Measurements from ENCODE around the gene ARHGEF4. TPM values are rescaled to one million over a fixed set of nuclear protein-coding genes. Genes with fewer than 3 reads are reported as not detected.
A peak's percentile ranks its signal among the peaks of the same experiment; 100 is the strongest.

ARHGEF4 gene
- total RNA-seq, 4 donors from 2014 or later = 23.7 to 51.5 (median 37.1) TPM

GRCh38 chr2:130915595-130916437, 79.1 kb downstream of the ARHGEF4 start:
- intact Hi-C loops (cut with DNase I) = no loop called here
- no peak overlapping the region for H3K4me3 ChIP-seq
- no peaks in the 10 kb centered on the region for H3K36me3 ChIP-seq
- no peaks in the 10 kb centered on the region for H3K9me3 ChIP-seq
- TF ChIP-seq EP300 (IDR thresholded peaks at IDR 0.05) = no peak
- TF ChIP-seq POLR2AphosphoS5 (IDR thresholded peaks at IDR 0.05) = no peak
- no peak for TF ChIP-seq CTCF (IDR thresholded peaks at IDR 0.05)
- no peak for TF ChIP-seq POLR2A (IDR thresholded peaks at IDR 0.05; ENCODE audit: low read depth)
- peaks cover 0 to 40% (median 2%) of the 10 kb centered on the region in 4 donors for H3K27me3 ChIP-seq
- H3K27ac ChIP-seq (replicated peaks in 1 of 4) = no peak overlapping the region
- H3K4me1 ChIP-seq = no peaks in the 10 kb centered on the region
- 51% methylated on average over 16 of the region's 50 CpGs for WGBS
- no peak for DNase-seq (ENCODE audit: extremely low spot score)

- Histone ChIP-seq H3K4me3 (no peak overlapping the region), H3K36me3 (no peaks in the 10 kb centered on the region), H3K27me3 (peaks cover 0 to 40% (median 2%) of the 10 kb centered on the region in 4 donors), H3K27ac (replicated peaks in 1 of 4) (no peak overlapping the region), H3K4me1 (no peaks in the 10 kb centered on the region), H3K9me3 (no peaks in the 10 kb centered on the region)
- WGBS = 20% methylated on average over 1 of the region's 19 CpGs
- DNase-seq (ENCODE audit: extremely low spot score) = peak; percentile 70
- intact Hi-C loops (cut with DNase I) = no loop called here
- TF ChIP-seq POLR2A (IDR thresholded peaks at IDR 0.05; ENCODE audit: low read depth) (no peak), CTCF (IDR thresholded peaks at IDR 0.05) (no peak), EP300 (IDR thresholded peaks at IDR 0.05) (no peak)
Observed at GRCh38 chr2:130916438-130916705, 79.7 kb downstream of the ARHGEF4 start.

- H3K36me3 ChIP-seq = no peaks in the 10 kb centered on the region
- H3K4me3 ChIP-seq = no peak overlapping the region
- TF ChIP-seq EP300 (IDR thresholded peaks at IDR 0.05) = no peak
- TF ChIP-seq POLR2AphosphoS5 (IDR thresholded peaks at IDR 0.05) = no peak
- TF ChIP-seq CTCF (IDR thresholded peaks at IDR 0.05) = no peak
- no peak for TF ChIP-seq POLR2A (IDR thresholded peaks at IDR 0.05; ENCODE audit: low read depth)
- peaks cover 0 to 40% (median 2%) of the 10 kb centered on the region in 4 donors for H3K27me3 ChIP-seq
- H3K4me1 ChIP-seq = no peaks in the 10 kb centered on the region
- intact Hi-C loops (cut with DNase I) = no loop called here
- WGBS = 83% methylated on average over 24 of the region's 24 CpGs
- H3K9me3 ChIP-seq = no peaks in the 10 kb centered on the region
- H3K27ac ChIP-seq (replicated peaks in 1 of 4) = no peak overlapping the region
- DNase-seq (ENCODE audit: extremely low spot score) = no peak
Observed at GRCh38 chr2:130917006-130917688, 80.4 kb downstream of the ARHGEF4 start.

GRCh38 chr2:130918393-130918792, 81.7 kb downstream of the ARHGEF4 start:
- 77% methylated on average over 20 of the region's 21 CpGs for WGBS
- no peaks in the 10 kb centered on the region for H3K9me3 ChIP-seq
- no peaks in the 10 kb centered on the region for H3K4me1 ChIP-seq
- no peaks in the 10 kb centered on the region for H3K36me3 ChIP-seq
- peaks cover 0 to 40% (median 2%) of the 10 kb centered on the region in 4 donors for H3K27me3 ChIP-seq
- H3K27ac ChIP-seq (replicated peaks in 1 of 4) = no peak overlapping the region
- DNase-seq (ENCODE audit: extremely low spot score) = no peak
- intact Hi-C loops (cut with DNase I) = no loop called here
- no peak overlapping the region for H3K4me3 ChIP-seq
- no peak for TF ChIP-seq POLR2AphosphoS5 (IDR thresholded peaks at IDR 0.05)
- TF ChIP-seq CTCF (IDR thresholded peaks at IDR 0.05) = no peak
- TF ChIP-seq POLR2A (IDR thresholded peaks at IDR 0.05; ENCODE audit: low read depth) = no peak
- TF ChIP-seq EP300 (IDR thresholded peaks at IDR 0.05) = no peak
